ENCODE data around the gene WSCD1. TPM values are rescaled to one million over a fixed set of nuclear protein-coding genes. Genes with fewer than 3 reads are reported as not detected.

The WSCD1 gene
- total and polyA plus RNA-seq, 12 donors = 2.1 to 17.9 (median 8.7) TPM

DNA sequence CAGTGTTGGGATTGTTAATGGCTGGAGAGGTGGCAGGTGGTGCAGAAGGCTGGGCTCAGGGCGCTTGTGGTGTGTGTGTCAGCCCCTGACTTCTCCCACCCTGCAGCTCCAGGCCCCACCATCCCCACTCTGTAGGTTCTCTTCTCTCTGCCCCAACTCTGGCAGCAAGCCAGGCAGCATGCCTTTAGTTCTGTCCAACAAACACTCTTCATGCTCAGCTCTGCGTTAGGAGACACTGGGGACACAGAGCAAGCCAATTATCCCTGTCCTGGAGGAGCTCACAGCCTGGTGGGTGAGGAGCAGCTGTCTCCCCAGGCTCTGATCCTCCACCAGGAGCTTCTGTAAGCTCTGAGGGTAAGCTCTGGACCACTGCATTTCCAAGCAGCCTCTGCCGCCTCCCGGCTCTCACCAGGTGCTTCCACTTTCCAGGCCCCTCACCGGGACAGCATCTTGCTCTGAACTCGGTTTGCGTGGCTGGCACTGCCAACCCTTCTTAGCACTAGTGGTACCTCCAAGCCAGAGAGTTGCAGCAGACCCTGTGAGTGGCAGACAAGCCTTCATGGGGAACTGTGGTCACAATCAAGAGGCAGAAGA, 34.3 kb upstream of the WSCD1 start:
- intact Hi-C loops (cut with DNase I) = no loop called here
- no peak overlapping the region for H3K4me3 ChIP-seq
- 77 to 89% (median 86%) methylated on average over 4 to 7 of the region's 7 CpGs; no CpG with 5 or more reads in 1 of the 4 donors for WGBS, 4 donors
- DNase-seq = no peak
- no peak overlapping the region for H3K27ac ChIP-seq
- peaks cover 9% of the 10 kb centered on the region for H3K27me3 ChIP-seq
- no peaks in the 10 kb centered on the region for H3K9me3 ChIP-seq (replicated peaks in 1 of 3)
- no peaks in the 10 kb centered on the region for H3K4me1 ChIP-seq (replicated peaks in 1 of 2)
- TF ChIP-seq, protein P1, sequence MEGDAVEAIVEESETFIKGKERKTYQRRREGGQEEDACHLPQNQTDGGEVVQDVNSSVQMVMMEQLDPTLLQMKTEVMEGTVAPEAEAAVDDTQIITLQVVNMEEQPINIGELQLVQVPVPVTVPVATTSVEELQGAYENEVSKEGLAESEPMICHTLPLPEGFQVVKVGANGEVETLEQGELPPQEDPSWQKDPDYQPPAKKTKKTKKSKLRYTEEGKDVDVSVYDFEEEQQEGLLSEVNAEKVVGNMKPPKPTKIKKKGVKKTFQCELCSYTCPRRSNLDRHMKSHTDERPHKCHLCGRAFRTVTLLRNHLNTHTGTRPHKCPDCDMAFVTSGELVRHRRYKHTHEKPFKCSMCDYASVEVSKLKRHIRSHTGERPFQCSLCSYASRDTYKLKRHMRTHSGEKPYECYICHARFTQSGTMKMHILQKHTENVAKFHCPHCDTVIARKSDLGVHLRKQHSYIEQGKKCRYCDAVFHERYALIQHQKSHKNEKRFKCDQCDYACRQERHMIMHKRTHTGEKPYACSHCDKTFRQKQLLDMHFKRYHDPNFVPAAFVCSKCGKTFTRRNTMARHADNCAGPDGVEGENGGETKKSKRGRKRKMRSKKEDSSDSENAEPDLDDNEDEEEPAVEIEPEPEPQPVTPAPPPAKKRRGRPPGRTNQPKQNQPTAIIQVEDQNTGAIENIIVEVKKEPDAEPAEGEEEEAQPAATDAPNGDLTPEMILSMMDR (IDR thresholded peaks at IDR 0.05) = no peak
- TF ChIP-seq POLR2A (IDR thresholded peaks at IDR 0.05) = no peak
- no peaks in the 10 kb centered on the region for H3K36me3 ChIP-seq (replicated peaks in 1 of 2)

GRCh38 chr17:6040504-6040903, 29.7 kb upstream of the WSCD1 start:
- no peaks in the 10 kb centered on the region for H3K4me1 ChIP-seq (replicated peaks in 1 of 2)
- peaks cover 5% of the 10 kb centered on the region for H3K27me3 ChIP-seq
- H3K9me3 ChIP-seq (replicated peaks in 1 of 3) = no peaks in the 10 kb centered on the region
- no peak for DNase-seq
- WGBS, 4 donors = 78 to 91% (median 82%) methylated on average over 11 to 13 of the region's 13 CpGs
- no peaks in the 10 kb centered on the region for H3K36me3 ChIP-seq (replicated peaks in 1 of 2)
- intact Hi-C loops (cut with DNase I) = no loop called here
- no peak for TF ChIP-seq POLR2A (IDR thresholded peaks at IDR 0.05)
- TF ChIP-seq, protein P1 (IDR thresholded peaks at IDR 0.05) = no peak
- H3K4me3 ChIP-seq = no peak overlapping the region
- H3K27ac ChIP-seq = no peak overlapping the region

DNA sequence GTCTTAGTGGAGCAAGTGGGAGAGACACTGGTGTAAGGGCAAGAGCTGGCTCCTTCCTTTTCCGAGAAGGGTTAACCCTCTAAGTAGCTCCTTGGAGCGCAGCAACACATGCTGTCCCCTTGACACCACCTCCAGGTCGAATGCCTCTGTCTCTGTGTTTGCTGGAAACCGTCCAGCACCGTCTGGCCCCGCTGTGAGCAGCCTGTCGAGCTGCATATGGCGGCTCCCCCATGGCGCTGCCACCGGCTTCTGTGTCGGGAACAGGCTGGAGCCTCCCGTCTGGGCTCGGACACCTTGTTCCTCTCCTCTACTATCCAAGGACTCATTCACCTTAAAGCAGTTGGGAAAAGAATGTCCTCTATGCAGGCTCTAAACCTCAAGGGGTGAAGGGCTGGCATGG, 28.9 kb upstream of the WSCD1 start:
- Histone ChIP-seq H3K27ac (no peak overlapping the region), H3K4me3 (no peak overlapping the region), H3K4me1 (replicated peaks in 1 of 2) (no peaks in the 10 kb centered on the region), H3K27me3 (peaks cover 5% of the 10 kb centered on the region), H3K9me3 (replicated peaks in 1 of 3) (no peaks in the 10 kb centered on the region), H3K36me3 (replicated peaks in 1 of 2) (no peaks in the 10 kb centered on the region)
- DNase-seq = no peak
- intact Hi-C loops (cut with DNase I) = no loop called here
- TF ChIP-seq, protein P1 (IDR thresholded peaks at IDR 0.05) = no peak
- TF ChIP-seq POLR2A (IDR thresholded peaks at IDR 0.05) = no peak
- WGBS, 4 donors = 60 to 72% (median 65%) methylated on average over 1 to 13 of the region's 13 CpGs

DNA sequence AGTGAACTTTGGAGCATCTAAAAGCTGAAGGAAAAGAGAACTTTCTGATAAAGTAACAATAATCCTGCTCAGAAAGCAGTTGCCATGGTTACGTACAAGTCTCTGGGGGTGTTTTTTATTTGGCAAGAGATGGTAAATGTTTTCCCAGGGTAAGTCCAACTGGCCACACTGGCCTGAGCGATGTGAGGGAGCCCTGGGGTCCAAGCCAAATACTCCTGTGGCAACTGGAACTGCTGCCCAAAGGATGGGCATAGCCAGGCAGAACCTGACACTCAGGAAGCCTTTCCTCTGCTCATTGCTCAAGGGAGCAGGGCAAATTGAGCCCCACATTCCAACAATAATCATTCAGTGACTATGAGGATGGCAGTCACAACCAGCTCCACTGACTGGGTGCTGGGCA, 26.8 kb upstream of the WSCD1 start:
- Histone ChIP-seq H3K27me3 (peaks cover 5% of the 10 kb centered on the region), H3K9me3 (replicated peaks in 1 of 3) (no peaks in the 10 kb centered on the region), H3K4me1 (replicated peaks in 1 of 2) (no peaks in the 10 kb centered on the region), H3K4me3 (no peak overlapping the region), H3K36me3 (replicated peaks in 1 of 2) (no peaks in the 10 kb centered on the region), H3K27ac (no peak overlapping the region)
- DNase-seq = no peak
- WGBS, 4 donors = 81 to 87% (median 82%) methylated on average over 2 of the region's 2 CpGs
- TF ChIP-seq, protein P1 (IDR thresholded peaks at IDR 0.05) = no peak
- TF ChIP-seq POLR2A (IDR thresholded peaks at IDR 0.05) = no peak
- intact Hi-C loops (cut with DNase I) = no loop called here

All from adrenal gland (tissue), 12 donors.